Psoas muscle (tissue), 8 donors: ENCODE measurements around the gene PHLPP1. TPM values are rescaled to one million over a fixed set of nuclear protein-coding genes. Genes with fewer than 3 reads are reported as not detected.

Source experiments
- ATAC-seq, 4 donors: fragments of 200-7000 bp; cut with Tn5 transposase; one replicate each; pipeline ENCODE4 v1.9.1; 2020; ENCODE audit warnings: moderate library complexity in 3 of 4, mild to moderate bottlenecking in 2 of 4
- DNase-seq, 2 donors: peaks; one replicate each; pipeline ENCODE4 v3.0.0-alpha.2; 2020
- H3K27ac ChIP-seq: fragments of 200-600 bp; one replicate; pipeline ENCODE4 v1.8.0; 2022
- H3K27me3 ChIP-seq, 3 donors: fragments of 200-600 bp in 1 of 3; one replicate each; pipeline versions ENCODE4 v1.6.1 to v1.8.0; 2013 to 2022; ENCODE audit warnings: low read length in 2 of 3, mild to moderate bottlenecking in 2 of 3, moderate library complexity in 1 of 3; ENCODE audit not compliant: insufficient read depth in 3 of 3
- H3K36me3 ChIP-seq, 2 donors: fragments of 200-600 bp in 1 of 2; one replicate each; pipeline versions ENCODE4 v1.6.1 to v1.8.0; 2013 to 2022; ENCODE audit warnings: low read depth in 1 of 2, mild to moderate bottlenecking in 1 of 2, moderate library complexity in 1 of 2; ENCODE audit not compliant: insufficient read depth in 1 of 2
- H3K4me1 ChIP-seq: fragments of 200-600 bp; one replicate; pipeline ENCODE4 v1.8.0; 2022
- H3K4me3 ChIP-seq: fragments of 200-600 bp; one replicate; pipeline ENCODE4 v1.8.0; 2022; ENCODE audit warnings: mild to moderate bottlenecking
- H3K9me3 ChIP-seq: fragments of 200-600 bp; one replicate; pipeline ENCODE4 v1.8.0; 2022
- CTCF ChIP-seq: fragments of 200-600 bp; IDR thresholded peaks from one replicate; pipeline ENCODE4 v1.8.0; 2022; ENCODE audit warnings: antibody characterized with exemption
- WGBS, 3 donors: extraction: QIAGEN DNeasy Blood & Tissue Kit; methylation state at CpG; one replicate each; pipeline versions ENCODE4 v1.1.6 to v1.1.7; 2013; 5-methylcytosine and 5-hydroxymethylcytosine counted together
- intact Hi-C, 2 donors: fragments of 100-400 bp; cut with DNase I; formaldehyde crosslinking; loops; one replicate each; pipeline versions ENCODE4 v1.11.0 to v1.14.2; 2022
- polyA plus RNA-seq, 3 donors: library from polyadenylated mRNA; stranded (reverse); fragments of 200-250 nt; gene quantifications; one replicate each; pipeline ENCODE4 v1.2.3, GENCODE V29; 2013
- total RNA-seq, 4 donors: library from RNA; stranded (reverse); fragmentation: NEBNext Ultra II Directional in 2 of 4; extraction: Animal tissue kit (Norgen Biotek cat#: 25700) in 2 of 4; gene quantifications; one replicate each; pipeline versions ENCODE4 v1.2.1 to v1.2.4, GENCODE V29; 2021 to 2023
- donor health status: healthy with polysubstance abuse.
- donor health status: DM: no; HTN: no; CAD: no; lungs with moderate emphysema.
- donor health status: Bipolar disorder and iron deficiency.
- donor health status: healthy.
- donor health status: DM: yes; HTN: yes; CAD: no.
- donor health status: DM: no; HTN: no; CAD: no.
- donor health status: DM: no; HTN: no; CAD: no.
- donor health status: DM: yes; HTN: yes; CAD: no.

PHLPP1 gene
- total and polyA plus RNA-seq, 7 donors: 0.79 to 6.4 (median 3.5) TPM

DNA sequence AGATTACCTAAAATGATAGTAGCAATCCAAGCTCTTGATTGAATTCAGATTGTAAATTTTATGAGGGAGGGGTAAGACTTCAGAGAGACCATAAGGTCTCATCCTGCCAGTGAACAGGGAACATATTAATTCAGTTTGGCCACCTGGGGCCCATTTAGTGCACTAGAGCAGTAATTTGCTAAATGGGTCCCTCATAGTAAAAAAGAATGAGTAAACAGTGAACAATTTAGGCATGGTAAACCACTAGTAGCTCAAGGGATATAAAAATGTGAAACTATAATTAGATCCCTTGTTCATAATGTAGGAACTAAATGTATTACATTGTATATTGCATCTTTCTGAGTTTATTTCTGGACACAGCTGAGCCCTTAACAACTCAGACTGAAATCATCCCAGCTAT, 4.9 kb upstream of the PHLPP1 start:
- H3K4me1 ChIP-seq: no peaks in the 10 kb centered on the region
- no peak for DNase-seq
- H3K4me3 ChIP-seq: no peak overlapping the region
- H3K36me3 ChIP-seq: no peaks in the 10 kb centered on the region
- H3K27ac ChIP-seq: no peak overlapping the region
- TF ChIP-seq CTCF: no peak
- no peaks in the 10 kb centered on the region for H3K9me3 ChIP-seq
- H3K27me3 ChIP-seq: no peaks in the 10 kb centered on the region
- ATAC-seq: no peak
- intact Hi-C loops: loop anchor here (5.0 to 10.0 kb wide), 5 partner anchors 116 to 714 kb away; partner anchors contain the start of genes PIGN (in 1 of the 2), RELCH (in 1 of the 2) and VPS4B (in 1 of the 2)

DNA sequence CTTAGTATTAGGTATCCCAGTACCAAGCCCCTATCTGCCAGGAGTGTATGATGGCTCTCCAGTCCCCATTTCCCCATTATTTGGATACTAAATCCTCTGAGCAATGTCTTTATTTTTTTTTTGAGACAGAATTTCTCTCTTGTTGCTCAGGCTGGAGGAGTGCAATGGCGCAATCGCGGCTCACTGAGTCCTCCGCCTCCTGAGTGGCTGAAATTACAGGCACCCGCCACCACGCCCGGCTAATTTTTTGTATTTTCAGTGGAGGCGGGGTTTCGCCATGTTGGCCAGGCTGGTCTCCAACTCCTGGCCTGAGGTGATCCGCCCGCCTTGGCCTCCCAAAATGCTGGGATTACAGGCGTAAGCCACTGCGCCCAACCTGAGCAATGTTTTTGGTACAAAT, 3.6 kb upstream of the PHLPP1 start:
- no peak overlapping the region for H3K27ac ChIP-seq

GRCh38 chr18:62713651-62714247, 1.6 kb upstream of the PHLPP1 start:
- ATAC-seq (no peak), DNase-seq (no peak)
- 86 to 88% (median 87%) methylated on average over 17 of the region's 17 CpGs for WGBS, 3 donors
- Histone ChIP-seq H3K4me1 (peaks cover 12% of the 10 kb centered on the region), H3K9me3 (no peaks in the 10 kb centered on the region), H3K27me3 (no peaks in the 10 kb centered on the region), H3K27ac (no peak overlapping the region), H3K4me3 (no peak overlapping the region), H3K36me3 (no peaks in the 10 kb centered on the region)
- intact Hi-C loops: loop anchor here (1.0 to 10.0 kb wide), 6 partner anchors 119 to 711 kb away; partner anchors contain the start of genes PIGN (in 1 of the 2), RELCH (in 1 of the 2) and VPS4B (in 1 of the 2)
- TF ChIP-seq CTCF: no peak

More for the DNA sequence above, 3.6 kb upstream of the PHLPP1 start:
- no peaks in the 10 kb centered on the region for H3K9me3 ChIP-seq
- no peaks in the 10 kb centered on the region for H3K27me3 ChIP-seq
- no peak for TF ChIP-seq CTCF
- no peaks in the 10 kb centered on the region for H3K4me1 ChIP-seq
- ATAC-seq (no peak), DNase-seq (no peak)
- intact Hi-C loops: loop anchor here (5.0 to 10.0 kb wide), 5 partner anchors 117 to 713 kb away; partner anchors contain the start of genes PIGN (in 1 of the 2), RELCH (in 1 of the 2) and VPS4B (in 1 of the 2)
- H3K36me3 ChIP-seq: no peaks in the 10 kb centered on the region
- H3K4me3 ChIP-seq: no peak overlapping the region
- 95 to 98% (median 97%) methylated on average over 13 of the region's 13 CpGs for WGBS, 3 donors

DNA sequence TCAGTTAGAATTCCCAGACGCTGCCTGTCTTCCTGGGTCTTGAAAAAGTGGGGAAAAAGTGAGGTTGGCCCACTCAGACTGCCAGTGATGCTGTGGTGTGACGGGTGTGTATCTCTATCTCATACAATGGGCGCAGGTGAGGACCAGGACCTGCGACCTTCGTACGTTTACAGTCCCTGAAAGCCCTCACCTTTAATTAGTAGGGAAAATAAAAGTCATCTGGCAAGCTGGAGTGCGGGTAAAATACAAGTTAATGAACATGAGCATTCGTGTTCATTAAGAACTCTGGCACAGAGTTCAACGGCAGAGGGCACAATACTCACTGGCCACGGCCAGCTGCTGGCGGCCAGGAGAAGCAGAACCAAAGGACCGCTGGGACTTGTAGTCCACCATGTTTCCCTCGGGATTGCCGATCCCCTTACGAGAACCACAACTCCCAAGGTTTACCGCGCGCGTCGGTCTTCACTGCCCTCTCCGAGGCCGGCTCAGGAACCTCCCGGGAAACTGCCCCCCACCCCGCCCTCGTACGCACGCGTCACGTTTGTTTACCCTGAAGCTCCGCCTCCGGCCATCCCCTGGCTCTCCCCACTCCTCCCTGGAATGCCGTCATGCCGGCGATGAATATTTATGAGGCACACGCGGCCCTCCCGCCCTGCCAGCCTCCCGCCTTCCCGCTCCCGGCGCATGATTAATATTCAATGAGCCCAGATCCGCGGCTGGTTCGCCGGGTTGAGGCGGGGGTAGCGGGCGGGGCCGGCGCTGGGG, 488 bp upstream of the PHLPP1 start:
- H3K4me1 ChIP-seq: peaks cover 22% of the 10 kb centered on the region
- H3K36me3 ChIP-seq: no peaks in the 10 kb centered on the region
- ATAC-seq: peak; percentile 96 to 99 (median 98)
- no peaks in the 10 kb centered on the region for H3K9me3 ChIP-seq
- peak; percentile 100 for DNase-seq
- TF ChIP-seq CTCF: peak; percentile 77
- H3K27ac ChIP-seq: peak overlapping the region; percentile 88
- WGBS, 3 donors: 1 to 3% (median 2%) methylated on average over 47 to 50 of the region's 50 CpGs
- intact Hi-C loops: loop anchor here (1.0 to 10.0 kb wide), 9 partner anchors 120 to 710 kb away; partner anchors contain the start of genes PIGN (in 1 of the 2), RELCH (in 1 of the 2) and VPS4B (in 1 of the 2)
- peak overlapping the region; percentile 79 for H3K4me3 ChIP-seq
- no peaks in the 10 kb centered on the region for H3K27me3 ChIP-seq
